ENCODE data around the gene HOOK2. TPM values are rescaled to one million over a fixed set of nuclear protein-coding genes. Genes with fewer than 3 reads are reported as not detected.
"Not testable (repeated sequence)": the region's sequence is repeated elsewhere in the genome, so short reads cannot be mapped to it uniquely, and the experiment has no call there.

Gene HOOK2, protein sequence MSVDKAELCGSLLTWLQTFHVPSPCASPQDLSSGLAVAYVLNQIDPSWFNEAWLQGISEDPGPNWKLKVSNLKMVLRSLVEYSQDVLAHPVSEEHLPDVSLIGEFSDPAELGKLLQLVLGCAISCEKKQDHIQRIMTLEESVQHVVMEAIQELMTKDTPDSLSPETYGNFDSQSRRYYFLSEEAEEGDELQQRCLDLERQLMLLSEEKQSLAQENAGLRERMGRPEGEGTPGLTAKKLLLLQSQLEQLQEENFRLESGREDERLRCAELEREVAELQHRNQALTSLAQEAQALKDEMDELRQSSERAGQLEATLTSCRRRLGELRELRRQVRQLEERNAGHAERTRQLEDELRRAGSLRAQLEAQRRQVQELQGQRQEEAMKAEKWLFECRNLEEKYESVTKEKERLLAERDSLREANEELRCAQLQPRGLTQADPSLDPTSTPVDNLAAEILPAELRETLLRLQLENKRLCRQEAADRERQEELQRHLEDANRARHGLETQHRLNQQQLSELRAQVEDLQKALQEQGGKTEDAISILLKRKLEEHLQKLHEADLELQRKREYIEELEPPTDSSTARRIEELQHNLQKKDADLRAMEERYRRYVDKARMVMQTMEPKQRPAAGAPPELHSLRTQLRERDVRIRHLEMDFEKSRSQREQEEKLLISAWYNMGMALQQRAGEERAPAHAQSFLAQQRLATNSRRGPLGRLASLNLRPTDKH
- 10 to 100 TPM; 20.2 to 21.7 TPM for total RNA-seq
- long read RNA-seq, donor 1, partial matches to known transcripts: 2 of 10 reads
- long read RNA-seq, donor 1, other reads (novel, unspliced or antisense): 6 of 10 reads
- long read RNA-seq, donor 2, transcript HOOK2-201 (22 exons, 2,603 nt): major isoform, 20 of 54 reads
- long read RNA-seq, donor 2, partial matches to known transcripts: 10 of 54 reads
- long read RNA-seq, donor 2, other reads (novel, unspliced or antisense): 22 of 54 reads

DNA sequence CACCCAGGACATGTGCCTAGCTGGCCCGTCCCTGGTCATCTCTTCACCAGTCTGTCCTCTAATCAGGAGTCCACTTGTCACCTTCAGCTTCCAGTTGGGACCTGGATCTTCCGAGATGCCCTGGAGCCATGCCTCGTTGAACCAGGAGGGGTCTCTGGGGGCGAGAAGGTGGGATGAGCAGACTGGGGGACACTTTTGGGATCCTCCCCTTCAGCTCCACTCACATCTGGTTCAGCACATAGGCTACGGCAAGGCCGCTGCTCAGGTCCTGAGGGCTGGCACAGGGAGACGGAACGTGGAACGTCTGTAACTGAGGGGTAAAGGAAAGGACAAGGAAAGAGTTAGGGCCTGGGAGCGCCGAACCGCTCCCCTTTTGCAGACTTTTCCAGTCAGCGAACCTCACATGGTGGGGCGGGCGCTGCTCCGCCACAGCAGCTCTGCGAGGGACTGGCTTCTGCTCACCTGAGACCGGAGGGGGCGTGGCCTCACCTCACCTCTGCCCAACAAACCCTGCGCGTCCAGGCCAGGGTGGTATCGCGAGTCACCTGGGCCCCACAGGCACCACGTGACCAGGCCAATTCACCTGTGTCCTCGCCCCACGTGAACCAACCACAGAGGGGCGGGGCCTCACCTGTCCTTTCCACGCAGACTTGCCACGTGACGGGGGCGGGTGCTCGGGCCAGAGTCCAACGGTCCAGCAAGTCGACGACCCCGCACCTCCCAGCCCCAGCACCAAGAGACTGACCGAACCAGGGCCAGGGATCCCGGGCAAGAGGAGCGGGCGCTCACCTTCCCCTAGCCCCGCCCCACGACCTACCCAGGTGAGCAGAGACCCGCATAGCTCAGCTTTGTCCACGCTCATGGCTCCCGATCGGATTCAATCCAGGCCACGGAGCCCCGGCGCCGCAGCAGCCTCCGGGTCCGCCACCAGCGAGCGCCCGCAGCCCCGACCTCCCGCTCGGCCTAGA lies at the start of gene HOOK2:
TSS of gene HOOK2 (minus strand) at position 965 of the 968 bp plus-strand sequence. CDS start at position 862, 103 bp downstream.
- no peak for DNase-seq (ENCODE audit: low spot score)
- intact Hi-C loops (cut with DNase I): no loop called here

DNA sequence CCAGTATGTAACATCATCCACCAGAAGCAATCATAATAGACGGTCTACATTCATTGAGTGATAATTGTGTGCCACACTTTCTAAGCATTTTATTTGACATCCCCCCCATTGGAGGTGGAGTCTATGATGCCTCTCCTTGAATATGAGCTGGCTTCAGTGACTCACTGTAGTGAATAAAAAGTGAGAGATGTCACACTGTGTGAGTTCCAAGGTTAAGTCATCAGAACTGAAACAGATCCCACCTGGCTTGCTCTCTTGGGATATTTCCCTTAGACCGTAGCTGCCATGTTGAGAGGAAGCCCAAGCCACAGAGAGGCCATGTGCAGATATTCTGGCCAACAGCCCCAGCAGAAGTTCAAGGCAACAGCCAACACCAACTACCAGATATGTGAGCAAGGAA lies 46.4 kb upstream of the HOOK2 start:
- intact Hi-C loops (cut with DNase I): no loop called here
- no peak for DNase-seq (ENCODE audit: low spot score)

DNA sequence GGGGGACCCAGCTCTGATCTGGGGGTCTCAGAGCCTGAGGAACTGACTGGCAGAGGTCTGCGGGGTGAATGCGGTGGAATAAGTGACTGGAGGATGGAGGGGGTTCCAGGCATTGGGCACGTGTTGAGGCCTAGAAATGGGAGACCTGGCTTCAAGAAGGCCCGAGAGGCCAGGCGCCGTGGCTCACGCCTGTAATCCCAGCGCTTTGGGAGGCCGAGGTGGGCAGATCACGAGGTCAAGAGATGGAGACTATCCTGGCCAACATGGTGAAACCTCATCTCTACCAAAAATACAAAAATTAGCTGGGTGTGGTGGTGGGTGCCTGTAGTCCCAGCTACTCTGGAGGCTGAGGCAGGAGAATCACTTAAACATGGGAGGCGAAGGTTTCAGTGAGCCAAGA lies 42.5 kb upstream of the HOOK2 start:
- intact Hi-C loops (cut with DNase I); DNase-seq (ENCODE audit: low spot score): not testable (repeated sequence)

DNA sequence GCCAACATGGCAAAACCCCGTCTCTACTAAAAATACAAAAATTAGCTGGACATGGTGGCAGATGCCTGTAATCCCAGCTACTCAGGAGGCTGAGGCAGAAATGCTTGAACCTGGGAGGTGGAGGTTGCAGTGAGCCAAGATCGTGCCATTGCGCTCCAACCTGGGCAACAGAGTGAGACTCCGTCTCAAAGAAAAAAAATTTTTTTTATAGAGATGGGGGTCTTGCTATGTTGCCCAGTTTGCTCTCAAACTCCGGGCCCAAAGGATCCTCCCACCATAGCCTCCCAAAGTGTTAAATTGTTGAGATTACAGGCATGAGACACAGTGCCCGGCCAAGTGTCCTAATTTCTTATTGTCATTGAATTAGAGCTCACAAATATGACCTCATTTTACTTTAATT lies 41.8 kb upstream of the HOOK2 start:
- DNase-seq (ENCODE audit: low spot score): not testable (repeated sequence)

DNA sequence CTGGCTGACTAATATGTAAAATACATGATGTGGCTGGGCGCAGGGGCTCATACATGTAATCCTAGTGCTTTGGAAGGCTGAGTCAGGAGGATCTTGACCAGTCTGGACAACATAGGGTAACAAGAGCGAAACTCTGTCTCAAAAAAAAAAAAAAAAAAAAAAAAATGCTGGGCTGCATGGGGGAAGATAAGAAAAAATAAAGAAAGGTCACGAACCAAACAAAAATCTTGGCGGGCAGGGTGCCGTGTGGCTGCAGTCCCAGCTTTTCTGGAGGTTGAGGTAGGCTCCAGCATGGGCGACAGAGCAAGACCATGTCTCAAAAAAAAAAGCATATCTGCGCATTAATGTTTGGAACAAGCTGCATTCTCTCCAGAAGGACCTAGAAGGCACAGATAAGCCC lies 39.7 kb upstream of the HOOK2 start:
- DNase-seq (ENCODE audit: low spot score): no peak
- intact Hi-C loops (cut with DNase I): no loop called here

More for the DNA sequence above, 41.8 kb upstream of the HOOK2 start:
- intact Hi-C loops (cut with DNase I): not testable (repeated sequence)

DNA sequence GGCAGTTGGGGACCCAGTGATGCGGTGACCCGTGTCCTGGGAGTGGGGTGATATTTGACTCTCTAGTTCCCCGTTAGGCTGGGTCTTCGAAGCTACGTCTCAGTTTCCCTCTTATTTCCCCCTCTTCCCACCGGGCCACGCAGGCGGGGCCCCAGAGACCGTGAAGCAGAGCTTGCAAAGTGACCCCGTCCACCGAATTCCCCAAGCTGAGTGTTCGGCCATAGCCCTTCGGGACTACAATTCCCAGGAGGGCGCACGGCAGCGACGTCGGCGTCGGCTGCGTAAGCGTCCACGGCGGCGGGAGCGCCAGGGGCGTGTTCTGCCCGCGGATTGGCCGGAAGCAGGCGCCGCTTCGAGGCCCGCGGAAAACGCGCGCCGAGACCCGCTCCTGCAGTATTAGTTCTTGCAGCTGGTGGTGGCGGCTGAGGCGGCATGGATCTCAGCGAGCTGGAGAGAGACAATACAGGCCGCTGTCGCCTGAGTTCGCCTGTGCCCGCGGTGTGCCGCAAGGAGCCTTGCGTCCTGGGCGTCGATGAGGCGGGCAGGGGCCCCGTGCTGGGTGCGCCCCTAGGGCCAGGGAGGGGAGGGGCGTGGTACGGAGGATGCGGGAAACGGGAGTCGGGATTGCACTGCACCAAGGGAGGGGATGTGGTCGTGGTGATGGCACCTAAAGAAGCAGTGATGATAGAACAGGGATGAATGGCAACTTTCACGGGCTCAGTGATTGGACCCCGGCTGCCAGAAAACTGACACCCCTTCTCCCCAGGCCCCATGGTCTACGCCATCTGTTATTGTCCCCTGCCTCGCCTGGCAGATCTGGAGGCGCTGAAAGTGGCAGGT lies 31.1 kb upstream of the HOOK2 start, which contains the start of gene RNASEH2A:
TSS of gene RNASEH2A (plus strand) at position 343 of the 840 bp plus-strand sequence. CDS start at position 433, 90 bp downstream.
- intact Hi-C loops (cut with DNase I): no loop called here
- DNase-seq (ENCODE audit: low spot score): peak; percentile 97

DNA sequence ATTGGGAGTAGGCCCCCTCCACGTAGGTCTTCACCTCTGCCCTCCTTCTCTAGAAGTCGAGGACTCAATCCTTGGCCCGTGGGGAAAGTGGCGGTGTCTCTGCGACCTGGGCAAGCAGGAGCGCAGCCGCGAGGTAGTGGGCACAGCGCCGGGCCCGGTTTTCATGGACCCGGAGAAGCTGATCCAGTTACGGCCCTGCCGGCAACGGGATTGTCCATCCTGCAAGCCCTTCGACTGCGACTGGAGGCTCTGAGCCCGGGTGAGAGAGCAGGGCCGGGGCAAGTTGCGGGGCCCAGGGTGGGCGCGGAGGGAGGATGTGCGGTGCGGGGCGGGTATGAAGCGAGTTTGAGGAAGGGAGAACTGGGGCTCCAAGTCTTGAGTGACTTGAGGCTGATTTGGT lies 28.7 kb upstream of the HOOK2 start:
- intact Hi-C loops (cut with DNase I): loop anchor here in 1 of 2 donors (5.0 kb wide), 1 partner anchor 37 kb away; no protein-coding TSS in a partner anchor
- no peak for DNase-seq (ENCODE audit: low spot score)

DNA sequence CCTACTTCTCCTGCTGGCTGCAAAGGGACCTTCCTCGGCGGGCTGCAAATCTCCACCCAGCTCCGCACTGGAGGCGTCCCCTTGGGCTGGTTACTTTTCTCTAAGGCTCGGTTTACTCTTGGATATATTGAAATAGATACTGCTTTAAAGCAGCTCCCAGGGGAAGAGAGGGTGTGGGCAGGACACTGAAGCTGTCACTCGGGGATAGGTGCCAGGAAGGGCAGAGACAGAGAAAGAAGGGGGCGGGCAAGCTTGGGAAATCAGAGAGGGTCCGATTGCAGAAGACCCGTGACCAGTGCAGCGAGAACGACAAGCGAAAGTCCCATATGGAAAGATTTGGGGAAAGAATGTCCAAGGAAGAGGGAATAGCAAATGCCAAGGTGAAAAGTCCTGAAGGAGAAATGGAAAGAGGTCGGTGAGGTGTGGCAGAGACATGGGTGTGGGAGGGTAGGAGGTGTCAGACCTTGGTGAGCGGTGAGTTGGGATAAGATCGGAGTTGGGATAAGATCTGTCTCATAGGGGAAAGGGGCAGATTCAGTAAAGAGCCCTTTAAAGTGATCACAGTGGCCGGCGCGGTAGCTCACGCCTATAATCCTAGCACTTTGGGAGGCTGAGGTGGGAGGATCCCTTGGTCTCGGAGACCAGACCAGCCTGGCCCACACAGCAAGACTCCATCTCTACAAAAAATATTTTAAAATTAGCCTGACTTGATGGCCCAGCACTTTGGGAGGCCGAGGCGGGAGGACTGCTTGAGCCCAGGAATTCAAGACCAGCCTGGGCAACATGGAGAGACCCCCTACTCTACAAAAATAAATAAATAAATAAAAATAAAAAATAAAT lies 27.1 kb upstream of the HOOK2 start:
- no peak for DNase-seq (ENCODE audit: low spot score)
- intact Hi-C loops (cut with DNase I): loop anchor here in 1 of 2 donors (5.0 kb wide), 1 partner anchor 35 kb away; no protein-coding TSS in a partner anchor

DNA sequence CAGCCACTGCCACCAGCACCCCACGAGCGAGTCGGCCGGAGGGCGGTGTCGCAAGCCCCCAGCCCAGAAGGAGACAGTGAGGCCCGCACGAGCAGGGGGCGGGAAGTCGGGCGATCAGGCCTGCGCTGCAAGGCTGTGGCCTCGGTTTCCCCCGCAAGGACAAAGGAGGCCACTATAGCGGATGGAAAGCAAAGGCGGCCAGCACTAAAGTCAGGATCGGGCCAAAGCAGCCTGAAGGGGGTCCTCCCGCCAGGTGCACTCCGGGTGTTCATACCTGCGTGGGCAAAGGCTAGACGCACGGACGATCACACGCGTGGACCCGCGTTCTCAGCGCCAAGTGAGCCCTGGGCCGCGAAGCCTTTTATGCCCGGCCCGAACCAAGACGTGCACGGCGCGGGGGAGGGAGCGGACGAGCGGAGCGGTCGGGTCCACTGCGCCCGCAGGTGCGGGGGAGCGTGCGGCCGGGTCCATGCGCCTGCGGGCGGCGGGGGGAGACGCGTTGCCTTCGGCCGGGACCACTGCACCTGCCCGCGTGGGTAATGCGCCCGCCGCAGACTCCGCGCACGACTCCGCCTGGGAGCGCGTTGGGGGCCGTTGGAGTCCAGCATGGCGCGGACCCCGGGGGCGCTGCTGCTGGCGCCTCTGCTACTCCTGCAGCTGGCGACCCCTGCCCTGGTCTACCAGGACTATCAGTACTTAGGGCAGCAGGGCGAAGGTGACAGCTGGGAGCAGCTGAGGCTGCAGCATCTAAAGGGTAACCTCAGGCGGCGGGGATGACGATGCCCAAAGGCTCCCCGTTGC lies 26.3 kb upstream of the HOOK2 start, which contains the start of the genes PRDX2 and THSD8:
TSS of gene PRDX2 (minus strand) at position 335 of the 801 bp plus-strand sequence. CDS start 539 bp downstream, outside the sequence.
TSS of gene THSD8 (plus strand) at position 604 of the 801 bp plus-strand sequence. CDS start at position 607, 3 bp downstream.
- intact Hi-C loops (cut with DNase I): loop anchor here in 1 of 2 donors (5.0 kb wide), 1 partner anchor 34 kb away; no protein-coding TSS in a partner anchor
- peak; percentile 93 for DNase-seq (ENCODE audit: low spot score)

DNA sequence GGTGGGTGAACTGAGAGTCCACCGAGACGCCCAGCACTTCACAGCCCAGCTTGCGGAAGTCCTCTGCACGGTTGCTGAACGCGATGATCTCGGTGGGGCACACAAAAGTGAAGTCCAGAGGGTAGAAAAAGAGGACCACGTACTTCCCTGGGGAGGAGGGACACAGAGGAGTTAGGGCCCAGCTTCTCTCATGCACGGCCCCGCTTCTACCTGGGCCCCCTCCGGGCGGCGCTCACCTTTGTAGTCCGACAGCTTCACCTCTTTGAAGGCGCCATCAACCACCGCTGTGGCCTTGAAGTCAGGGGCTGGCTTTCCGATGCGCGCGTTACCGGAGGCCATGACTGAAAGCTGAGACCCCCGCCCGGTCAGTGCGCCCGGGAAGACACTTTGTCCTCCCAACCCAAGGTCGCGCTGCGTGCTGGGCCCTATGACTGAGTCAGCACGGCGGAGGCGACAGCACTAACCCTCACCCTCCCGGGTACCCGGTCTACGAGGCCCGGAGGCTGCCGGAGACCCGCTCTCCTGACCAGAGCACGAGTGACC lies 25.6 kb upstream of the HOOK2 start:
- intact Hi-C loops (cut with DNase I): loop anchor here in 1 of 2 donors (5.0 kb wide), 1 partner anchor 34 kb away; no protein-coding TSS in a partner anchor
- no peak for DNase-seq (ENCODE audit: low spot score)

DNA sequence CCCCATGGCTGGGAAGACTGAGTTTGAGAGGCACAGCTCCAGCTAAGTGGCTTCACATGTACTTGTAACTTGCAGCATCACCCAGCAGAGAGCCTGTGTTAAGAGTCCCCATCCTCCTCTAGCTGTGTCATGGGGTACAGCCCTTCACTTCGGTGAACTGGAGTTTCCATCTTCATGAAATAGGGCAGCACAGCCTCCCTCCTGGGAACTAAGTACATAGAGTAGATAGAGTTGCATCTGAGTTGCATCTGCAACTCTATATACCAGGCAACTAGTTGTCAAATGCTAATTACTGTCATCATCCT lies 25.1 kb upstream of the HOOK2 start:
- DNase-seq (ENCODE audit: low spot score): no peak
- intact Hi-C loops (cut with DNase I): loop anchor here in 1 of 2 donors (5.0 kb wide), 1 partner anchor 33 kb away; no protein-coding TSS in a partner anchor

DNA sequence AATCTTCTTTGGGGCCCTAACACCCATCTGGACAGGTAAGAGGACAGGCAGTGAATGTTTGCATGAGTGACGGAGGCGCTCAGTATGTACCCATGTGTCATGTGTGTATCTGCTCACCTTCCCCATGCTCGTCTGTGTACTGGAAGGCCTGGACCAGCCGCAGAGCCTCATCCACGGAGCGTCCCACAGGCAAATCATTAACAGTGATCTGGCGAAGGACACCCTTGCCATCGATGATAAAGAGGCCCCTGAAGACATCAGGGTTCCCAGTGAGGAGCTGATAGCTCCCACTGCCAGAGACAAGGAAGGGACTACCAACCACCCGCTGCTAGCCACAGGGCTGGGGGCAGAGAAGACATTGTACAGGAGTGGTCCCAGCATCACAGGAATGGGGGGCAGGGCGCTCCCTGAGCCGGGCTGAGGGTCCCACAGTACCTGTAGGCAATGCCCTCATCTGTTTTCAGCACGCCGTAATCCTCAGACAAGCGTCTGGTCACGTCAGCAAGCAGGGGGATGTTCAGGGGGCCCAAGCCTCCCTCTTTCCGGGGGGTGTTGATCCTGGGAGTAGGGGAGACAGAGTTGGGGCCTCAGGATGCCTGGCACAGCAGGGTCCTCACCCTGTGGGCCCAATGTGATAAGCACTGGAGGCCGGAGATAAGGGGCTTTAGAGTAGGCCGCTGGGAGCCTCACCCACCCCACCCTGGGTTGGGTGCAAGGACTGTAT lies 24.6 kb upstream of the HOOK2 start:
- intact Hi-C loops (cut with DNase I): loop anchor here (5.0 kb wide), 2 partner anchors 33 to 38 kb away; no protein-coding TSS in a partner anchor

DNA sequence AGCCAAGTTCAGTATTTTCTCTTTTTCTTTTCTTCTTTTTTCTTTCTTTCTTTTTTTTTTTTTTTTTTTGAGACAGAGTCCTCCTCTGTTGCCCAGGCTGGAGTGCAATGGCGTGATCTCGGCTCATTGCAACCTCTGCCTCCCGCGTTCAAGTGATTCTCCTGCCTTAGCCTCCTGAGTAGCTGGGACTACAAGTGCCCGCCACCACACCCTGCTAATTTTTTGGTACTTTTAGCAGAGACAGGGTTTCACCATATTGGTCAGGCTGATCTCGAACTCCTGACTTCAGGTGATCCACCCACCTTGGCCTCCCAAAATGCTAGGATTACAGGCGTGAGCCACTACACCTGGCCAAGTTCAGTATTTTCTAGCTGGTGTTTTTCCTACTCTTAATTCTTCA lies 22.3 kb upstream of the HOOK2 start:
- DNase-seq (ENCODE audit: low spot score): not testable (repeated sequence)
- intact Hi-C loops (cut with DNase I): loop anchor here (2.0 to 5.0 kb wide), 2 partner anchors 21 to 35 kb away; no protein-coding TSS in a partner anchor

More for the DNA sequence above, 24.6 kb upstream of the HOOK2 start:
- DNase-seq (ENCODE audit: low spot score): no peak

DNA sequence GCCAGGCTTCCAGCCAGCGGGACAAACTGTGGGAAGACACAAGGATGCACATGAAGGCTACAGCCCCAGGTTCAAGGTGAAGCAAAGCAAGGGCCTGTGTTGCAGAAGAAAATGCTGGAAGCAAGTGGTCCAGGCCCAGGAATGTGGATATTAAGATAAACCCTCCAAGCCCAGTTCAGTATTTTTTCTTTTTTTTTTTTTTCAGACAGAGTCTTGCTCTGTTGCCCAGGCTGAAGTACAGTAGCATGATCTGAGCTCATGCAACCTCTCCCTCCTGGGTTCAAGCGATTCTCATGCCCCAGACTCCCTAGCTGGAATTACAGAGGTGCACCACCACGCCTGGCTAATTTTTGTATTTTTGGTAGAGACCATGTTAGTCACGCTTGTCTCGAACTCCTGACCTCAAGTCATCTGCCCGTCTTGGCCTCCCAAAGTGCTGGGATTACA lies 21.8 kb upstream of the HOOK2 start:
- intact Hi-C loops (cut with DNase I): loop anchor here (2.0 to 5.0 kb wide), 2 partner anchors 20 to 35 kb away; no protein-coding TSS in a partner anchor

More for the DNA sequence above, 21.8 kb upstream of the HOOK2 start:
- no peak for DNase-seq (ENCODE audit: low spot score)

Data from posterior vena cava (tissue), 2 donors.